Fibroblast of the aortic adventitia (primary cell): Measurements from ENCODE around the gene USHBP1. TPM values are rescaled to one million over a fixed set of nuclear protein-coding genes. Genes with fewer than 3 reads are reported as not detected.

Experiments
- DNase-seq: peaks from one replicate; pipeline ENCODE4 v3.0.0-alpha.2; 2010; ENCODE audit warnings: low read depth
- H3K4me3 ChIP-seq: 2 replicates; pipeline ENCODE4 v1.5.1; 2011; ENCODE audit warnings: low read depth, mild to moderate bottlenecking, control low read depth, low read length, moderate library complexity
- total RNA-seq: library from RNA; depleted of rRNA; stranded (reverse); fragments of >200 nt; gene quantifications from 2 replicates; pipeline ENCODE4 v1.2.3, GENCODE V29; 2012; ENCODE audit warnings: low replicate concordance
- TF ChIP-seq, protein P1 (sequence below): IDR thresholded peaks from 2 replicates; pipeline ENCODE4 v1.5.1; 2011; ENCODE audit warnings: mild to moderate bottlenecking, low read length, control low read depth, inconsistent platforms; ENCODE audit not compliant: insufficient read depth

The USHBP1 gene
- total RNA-seq, 1 donor, result not detected

DNA sequence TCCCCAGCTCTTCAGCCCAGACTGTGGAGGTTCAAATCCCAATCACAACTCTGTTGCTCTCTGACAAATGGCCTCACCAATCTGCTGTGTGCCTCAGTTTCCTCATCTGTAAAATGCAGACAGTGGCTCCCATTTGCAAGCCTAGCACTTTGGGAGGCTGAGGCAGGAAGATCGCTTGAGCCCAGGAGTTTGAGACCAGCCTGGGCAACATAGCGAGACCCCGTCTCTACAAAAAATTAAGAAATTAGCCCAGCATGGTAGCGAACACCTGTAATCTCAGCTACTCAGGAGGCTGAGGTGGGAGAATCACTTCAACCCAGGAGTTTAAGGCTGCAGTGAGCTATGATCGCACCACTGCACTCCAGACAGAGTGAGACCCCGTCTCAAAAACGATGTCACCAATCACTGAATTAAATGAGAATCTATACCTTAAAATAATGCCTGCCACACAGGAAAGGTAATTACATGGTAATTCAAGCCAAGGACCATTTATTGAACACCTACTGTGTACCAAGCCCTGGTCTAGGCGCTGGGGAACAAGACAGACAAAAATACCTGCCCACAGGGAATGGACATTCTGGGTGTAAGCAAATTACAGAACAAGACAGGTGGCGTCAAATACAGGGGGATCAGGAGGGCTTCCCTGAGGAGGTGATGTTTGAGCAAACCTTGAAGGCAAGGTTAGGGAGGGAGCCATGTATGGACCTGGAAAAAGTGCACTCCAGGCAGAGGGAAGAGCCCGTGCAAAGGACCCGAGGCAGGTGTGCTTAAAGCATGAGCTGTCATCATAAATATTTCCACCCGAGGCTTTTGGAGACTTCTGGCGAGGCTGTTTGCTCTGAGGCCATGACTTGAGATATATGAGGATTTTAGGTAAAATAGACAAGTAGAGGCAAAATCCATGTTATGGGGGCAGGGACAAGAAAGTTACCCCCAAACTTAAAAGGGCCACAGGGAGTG, 26.5 kb downstream of the USHBP1 start:
- TF ChIP-seq, protein P1, sequence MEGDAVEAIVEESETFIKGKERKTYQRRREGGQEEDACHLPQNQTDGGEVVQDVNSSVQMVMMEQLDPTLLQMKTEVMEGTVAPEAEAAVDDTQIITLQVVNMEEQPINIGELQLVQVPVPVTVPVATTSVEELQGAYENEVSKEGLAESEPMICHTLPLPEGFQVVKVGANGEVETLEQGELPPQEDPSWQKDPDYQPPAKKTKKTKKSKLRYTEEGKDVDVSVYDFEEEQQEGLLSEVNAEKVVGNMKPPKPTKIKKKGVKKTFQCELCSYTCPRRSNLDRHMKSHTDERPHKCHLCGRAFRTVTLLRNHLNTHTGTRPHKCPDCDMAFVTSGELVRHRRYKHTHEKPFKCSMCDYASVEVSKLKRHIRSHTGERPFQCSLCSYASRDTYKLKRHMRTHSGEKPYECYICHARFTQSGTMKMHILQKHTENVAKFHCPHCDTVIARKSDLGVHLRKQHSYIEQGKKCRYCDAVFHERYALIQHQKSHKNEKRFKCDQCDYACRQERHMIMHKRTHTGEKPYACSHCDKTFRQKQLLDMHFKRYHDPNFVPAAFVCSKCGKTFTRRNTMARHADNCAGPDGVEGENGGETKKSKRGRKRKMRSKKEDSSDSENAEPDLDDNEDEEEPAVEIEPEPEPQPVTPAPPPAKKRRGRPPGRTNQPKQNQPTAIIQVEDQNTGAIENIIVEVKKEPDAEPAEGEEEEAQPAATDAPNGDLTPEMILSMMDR, result no peak
- DNase-seq, result no peak

GRCh38 chr19:17236811-17237543, 27.6 kb downstream of the USHBP1 start:
- TF ChIP-seq, protein P1, result no peak
- no peak for DNase-seq
- H3K4me3 ChIP-seq, result no peak overlapping the region

More for the DNA sequence above, 26.5 kb downstream of the USHBP1 start:
- H3K4me3 ChIP-seq, result no peak overlapping the region

GRCh38 chr19:17235971-17236777, 28.4 kb downstream of the USHBP1 start:
- TF ChIP-seq, protein P1, result no peak
- H3K4me3 ChIP-seq, result peak overlapping the region; percentile 70
- peak; percentile 29 for DNase-seq

GRCh38 chr19:17235300-17235970, 29.1 kb downstream of the USHBP1 start:
- peak; percentile 65 for DNase-seq
- peak overlapping the region; percentile 70 for H3K4me3 ChIP-seq
- TF ChIP-seq, protein P1, result peak; percentile 43

DNA sequence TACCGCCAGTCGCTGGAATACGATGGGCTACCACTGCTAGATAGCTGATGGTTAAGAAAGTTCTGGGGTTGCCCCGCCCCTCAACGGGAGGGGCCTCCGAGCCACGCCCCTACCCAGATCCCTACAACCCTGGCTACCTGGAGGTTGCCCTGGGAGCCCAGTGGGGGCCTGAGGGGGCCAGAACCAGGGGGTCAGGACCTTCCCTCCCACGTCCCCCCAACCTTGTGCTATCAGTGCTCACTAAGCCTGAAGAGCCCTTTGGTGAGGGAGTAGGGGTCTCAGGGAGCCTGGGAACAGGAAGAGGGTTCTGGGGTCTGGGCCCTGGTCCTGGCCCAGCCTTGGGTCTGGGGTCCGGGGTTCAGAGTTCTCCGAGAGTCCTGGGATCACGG, 29.6 kb downstream of the USHBP1 start:
- peak; percentile 43 for DNase-seq
- TF ChIP-seq, protein P1, result no peak
- H3K4me3 ChIP-seq, result peak overlapping the region; percentile 70

DNA sequence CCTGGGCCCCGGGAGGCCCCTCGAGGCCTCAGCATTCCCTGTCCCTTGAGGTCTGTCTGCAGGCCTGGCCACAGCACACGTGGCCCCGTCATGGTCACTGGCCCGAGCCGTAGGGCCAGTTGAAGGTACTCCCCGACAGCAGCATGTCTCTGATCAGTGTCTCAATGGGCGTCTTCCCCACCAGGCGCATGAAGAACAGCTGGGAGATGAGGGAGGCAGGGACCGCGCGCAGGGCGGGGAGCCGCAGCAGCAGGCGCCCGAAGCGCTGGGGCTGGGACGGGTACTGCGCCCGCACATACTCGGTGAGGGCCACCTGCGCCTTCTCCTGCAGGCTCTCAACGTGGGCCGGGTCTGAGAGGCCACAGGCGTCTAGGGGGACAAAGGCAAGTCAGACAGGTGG, 32.3 kb downstream of the USHBP1 start:
- TF ChIP-seq, protein P1, result no peak
- DNase-seq, result no peak
- no peak overlapping the region for H3K4me3 ChIP-seq
